Stimulated activated CD8-positive, alpha-beta memory T cell treated with anti-CD3 and anti-CD28 coated beads, Interleukin-4, amount 100 ng/mL, for 48 hours (primary cell): ENCODE data around the gene CFAP74.
"Not testable (repeated sequence)": the region's sequence is repeated elsewhere in the genome, so short reads cannot be mapped to it uniquely, and the experiment has no call there.

Experiments
- DNase-seq: peaks from one replicate; pipeline ENCODE4 v3.0.0-alpha.2; 2020

Gene CFAP74

DNA sequence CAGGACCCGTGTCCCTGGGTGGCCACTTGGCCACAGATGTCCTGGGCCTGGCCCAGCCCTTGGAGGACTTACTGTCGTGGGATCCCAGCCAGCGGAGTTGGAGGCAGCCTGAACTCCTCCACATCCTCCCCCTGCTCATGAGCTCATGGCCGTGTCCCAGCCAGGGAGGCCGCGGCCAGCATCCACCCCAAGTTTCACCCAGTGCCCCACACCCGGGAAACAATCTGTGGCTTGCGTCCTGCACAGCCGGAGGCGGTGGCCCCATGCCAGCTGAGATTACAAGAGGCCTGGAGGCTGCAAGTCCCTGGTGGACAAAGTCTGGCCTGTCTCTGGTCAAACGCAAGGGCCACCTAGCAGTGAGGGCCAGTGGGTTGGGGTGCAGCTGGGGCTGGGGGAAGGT is 57.0 kb downstream of the CFAP74 start:
- DNase-seq: no peak

DNA sequence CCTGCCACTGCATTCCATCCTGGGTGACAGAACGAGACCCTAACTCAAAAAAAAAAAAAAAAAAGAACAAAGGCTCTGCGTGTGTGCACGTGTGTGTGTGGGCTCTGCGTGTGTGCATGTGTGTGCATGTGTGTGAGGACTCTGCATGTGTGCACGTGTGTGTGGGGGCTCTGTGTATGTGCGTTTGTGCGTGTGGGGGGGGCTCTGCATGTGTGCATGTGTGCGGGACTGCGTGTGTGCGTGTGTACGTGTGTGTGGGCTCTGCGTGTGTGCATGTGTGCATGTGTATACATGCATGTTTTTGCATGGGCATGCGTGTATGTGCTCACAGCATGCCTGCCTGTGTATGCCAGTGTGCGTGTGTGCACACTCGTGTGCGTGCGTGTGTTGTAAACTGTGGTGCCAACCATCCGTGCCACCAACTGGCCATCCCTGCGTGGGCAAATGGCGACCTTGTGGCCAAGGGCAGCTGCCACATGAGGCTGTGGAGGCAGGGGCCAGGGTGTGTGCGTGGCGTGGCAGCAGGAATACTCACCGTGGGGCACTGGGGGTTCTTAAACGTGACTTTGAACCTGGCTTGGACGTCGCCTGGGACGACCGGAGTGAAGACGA is 57.7 kb downstream of the CFAP74 start:
- DNase-seq: no peak

DNA sequence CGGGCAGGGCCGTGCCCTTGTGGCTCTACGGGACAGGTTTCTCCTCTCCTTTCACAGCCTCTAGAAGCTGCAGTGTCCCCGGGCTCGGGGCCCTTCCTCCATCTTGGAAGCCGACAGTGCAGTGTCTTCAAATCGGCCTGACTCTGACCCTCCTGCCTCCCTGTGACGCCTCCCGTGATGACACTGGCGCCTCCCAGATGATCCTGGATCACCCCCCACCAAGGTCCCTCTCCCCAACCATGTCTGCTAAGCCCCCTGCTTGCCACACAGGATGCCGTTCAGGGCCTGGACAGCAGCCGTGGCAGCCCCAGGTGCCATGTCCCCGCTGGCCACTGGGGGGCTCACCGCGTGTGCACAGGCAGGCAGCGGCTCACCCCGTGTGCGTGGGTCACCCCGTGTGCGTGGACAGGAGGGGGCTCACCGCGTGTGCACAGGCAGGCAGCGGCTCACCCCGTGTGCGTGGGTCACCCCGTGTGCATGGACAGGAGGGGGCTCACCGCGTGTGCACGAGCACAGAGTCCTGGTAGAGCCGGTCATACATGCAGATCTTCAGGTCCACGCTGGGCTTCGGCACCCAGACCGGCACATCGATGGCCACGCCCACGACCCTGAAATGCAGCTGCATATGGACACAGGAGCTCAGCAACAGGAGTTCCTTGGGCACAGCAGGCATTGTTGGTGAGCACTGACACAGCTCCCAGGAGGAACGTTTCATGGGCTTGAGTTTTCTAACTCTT is 59.6 kb downstream of the CFAP74 start:
- peak; percentile 78 for DNase-seq

DNA sequence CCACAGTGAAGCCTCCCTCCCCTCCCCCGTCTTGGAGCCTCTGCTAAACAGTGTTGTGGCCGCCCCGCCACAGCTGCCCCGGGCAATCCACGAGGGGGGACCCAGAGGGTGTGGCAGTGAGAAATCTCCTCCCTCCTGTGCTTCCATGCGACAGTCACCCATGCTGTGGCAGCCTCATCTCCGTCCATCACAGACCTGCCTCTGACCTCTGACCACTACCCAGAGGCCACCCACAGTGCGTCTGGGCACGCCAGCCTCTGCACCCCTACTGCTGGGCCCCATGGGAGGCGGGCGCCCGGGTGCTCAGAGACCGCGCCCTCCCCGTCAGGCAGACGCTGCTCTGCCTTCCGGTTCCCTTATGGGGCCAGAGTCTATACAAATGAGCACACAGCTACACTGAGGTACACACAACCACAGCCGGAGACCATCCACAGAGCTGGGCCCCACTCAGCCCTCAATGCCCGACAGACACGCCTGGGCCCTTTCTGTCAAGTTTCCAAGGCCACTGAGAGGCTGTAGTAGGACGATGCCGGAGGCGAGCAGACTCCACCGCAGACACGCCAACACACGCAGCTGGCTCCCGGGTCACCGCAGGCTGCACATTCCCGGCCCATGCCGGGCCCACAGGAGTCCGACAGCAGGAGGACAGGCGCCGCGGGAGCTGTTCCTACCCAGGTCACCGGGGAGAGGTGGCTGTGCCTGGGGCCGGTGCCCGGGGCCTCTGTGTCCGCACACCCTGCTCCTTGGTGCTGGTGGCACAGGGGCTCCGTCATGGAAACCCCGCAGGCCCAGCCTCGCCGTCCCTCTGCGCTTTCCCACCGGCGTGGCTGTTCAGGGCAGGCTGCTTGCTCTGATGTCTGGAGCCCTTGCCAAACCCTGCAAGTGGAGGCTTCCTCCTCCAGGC is 60.6 kb downstream of the CFAP74 start:
- DNase-seq: no peak

DNA sequence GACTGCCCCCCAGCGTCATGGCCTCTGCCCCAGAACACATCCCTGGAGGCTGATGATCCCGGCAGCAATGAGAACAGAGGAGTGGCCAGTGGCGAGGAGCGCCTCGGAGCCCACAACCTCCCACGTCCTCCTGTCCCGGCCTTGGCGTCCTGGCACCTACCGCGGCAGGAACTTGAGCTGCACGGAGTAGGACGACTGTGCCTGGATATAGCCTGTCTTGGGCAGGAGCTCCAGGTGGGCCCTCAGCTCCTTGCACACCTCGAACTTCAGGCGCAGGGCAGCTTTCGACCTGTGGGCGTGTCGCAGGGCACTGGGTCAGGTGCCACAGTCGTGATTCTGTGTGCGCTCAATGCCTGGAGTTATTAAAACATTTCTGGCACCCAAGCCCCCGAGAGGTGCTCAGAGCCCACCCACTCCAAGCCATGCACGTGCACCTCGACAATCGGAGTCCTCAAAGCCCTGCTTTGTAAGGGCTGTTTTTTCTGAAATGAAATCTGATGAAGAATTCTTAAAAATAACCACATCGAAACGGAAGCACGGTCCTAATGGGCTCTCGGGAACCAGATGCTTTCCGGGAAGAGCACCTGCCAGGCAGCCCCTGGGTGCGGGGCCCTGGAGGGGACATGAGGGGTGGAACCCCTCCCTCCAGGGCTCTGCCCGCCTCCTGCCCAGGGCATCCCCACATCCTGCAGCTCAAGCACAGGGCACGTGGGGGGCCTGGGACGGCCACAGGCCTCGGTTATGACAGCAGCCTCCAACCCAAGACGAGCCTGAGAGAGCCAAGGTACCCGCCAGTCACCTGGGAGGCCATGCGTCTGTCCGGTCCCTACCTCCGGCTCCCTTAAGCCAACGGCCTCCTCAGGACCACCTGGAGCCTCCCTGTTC is 61.5 kb downstream of the CFAP74 start:
- no peak for DNase-seq

DNA sequence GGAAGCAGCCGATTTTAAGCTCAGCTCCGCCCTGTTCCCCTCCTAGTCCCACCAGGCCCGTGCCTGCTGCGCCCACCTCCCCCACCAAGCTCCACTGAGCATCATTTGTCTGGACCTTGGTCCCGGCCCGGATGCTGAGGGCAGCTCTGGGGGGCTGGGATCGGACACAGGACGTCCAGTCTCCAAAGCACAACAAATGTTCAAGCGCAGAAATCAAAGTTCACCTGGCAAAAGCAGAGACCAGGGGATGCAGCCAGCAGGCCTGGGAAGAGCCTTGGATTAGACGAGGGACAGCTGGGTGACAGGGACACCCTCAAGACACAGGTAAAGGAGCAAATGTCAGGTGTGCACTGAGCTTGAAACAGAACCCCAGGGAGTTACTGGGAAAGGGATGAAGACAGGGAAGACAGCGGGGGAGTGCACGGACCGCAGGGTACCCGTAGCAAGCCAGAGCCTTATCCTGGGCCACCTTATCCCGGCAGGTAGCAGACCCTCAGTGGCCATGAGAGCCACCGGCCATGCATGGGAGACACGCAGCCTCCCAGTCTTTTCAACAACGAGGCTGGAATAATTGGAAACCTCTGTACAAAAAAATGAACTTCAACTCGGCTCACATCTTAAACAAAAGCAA is 62.3 kb downstream of the CFAP74 start:
- no peak for DNase-seq

DNA sequence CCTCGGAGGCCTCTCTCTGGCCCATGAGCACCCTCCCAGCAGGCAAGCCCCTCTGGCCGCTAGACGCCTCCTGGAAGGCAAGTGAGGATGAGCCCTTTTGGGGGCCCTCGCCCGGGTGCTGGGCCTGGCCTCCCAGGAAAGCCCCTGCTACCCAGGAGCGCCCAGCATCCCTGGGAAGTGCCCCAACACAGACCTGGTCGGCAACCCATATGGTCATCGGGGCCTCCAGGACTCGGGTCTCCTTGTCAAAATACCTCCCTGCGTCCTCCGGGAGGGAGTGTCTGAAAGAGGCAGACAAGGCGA is 63.5 kb downstream of the CFAP74 start:
- DNase-seq: no peak

DNA sequence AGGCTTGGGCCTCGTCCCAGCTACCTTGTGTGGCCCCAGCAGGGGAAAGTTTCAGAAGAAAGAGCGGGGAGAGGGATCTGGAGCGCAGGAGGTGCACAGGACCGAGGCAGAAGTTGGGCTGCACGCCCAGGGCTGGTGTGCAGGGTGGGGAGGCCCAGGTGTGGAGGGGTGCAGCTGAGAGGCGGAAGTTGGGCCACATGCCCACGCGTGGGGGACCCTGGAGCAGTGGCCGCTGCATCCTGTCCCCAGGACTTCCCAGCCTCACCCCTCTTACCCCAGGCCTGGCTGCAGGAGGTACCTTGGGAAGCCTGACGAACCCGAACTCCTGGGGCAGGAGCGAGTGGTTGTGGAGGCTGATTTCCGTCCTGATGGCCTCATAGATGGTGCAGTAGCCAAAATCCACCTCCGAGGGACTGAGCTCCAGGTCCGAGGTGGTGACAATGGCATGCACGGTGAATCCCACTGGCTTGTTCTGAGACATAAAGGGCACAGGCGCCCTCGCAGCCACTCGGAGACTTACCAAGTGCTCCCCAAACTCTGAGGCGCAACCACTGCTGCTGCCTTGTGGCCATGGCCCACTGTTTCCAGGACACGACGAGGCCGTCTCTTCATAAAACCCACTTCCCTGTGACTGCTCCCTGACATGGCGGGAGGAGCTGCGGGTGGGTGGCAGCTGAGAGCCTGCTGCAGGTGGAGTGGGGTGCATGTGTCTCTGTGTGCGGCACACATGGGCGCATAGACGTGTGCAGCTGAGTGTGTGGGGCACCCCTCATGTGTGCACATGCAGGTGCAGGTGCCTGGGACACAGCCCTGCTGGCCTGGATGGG is 64.1 kb downstream of the CFAP74 start:
- no peak for DNase-seq

DNA sequence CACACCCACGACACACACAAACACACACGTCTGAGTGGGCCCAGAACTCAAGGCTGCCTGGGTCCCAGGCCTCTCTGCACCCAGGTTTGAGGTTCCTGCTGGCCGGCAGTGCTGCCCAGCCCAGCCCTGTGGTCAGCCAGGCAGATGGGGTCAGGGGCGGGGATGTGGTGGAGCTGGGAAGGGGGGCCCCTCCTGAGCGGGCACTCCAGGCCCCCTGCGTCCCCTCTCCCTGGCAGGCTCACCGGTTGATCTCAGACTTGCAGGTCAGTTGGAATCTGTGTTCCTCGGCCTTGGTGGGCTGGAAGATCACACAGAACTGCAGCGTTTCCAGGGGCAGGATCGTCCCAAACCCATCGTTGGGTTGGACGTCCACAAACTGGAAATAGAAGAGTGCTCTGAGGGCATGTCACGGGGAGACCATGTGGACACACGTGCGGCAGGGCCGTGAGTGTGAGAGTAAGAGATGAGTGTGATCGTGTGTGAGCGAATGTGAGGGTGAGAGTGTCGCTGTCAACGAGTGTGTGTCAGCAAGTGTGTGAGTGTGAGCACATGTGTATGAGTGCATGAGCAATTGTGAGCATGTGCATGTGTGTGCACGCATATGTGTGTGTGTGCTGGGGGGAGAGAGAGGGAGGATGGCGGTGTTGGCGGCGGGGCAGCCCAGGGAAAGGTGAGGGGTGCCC is 64.8 kb downstream of the CFAP74 start:
- DNase-seq: no peak

DNA sequence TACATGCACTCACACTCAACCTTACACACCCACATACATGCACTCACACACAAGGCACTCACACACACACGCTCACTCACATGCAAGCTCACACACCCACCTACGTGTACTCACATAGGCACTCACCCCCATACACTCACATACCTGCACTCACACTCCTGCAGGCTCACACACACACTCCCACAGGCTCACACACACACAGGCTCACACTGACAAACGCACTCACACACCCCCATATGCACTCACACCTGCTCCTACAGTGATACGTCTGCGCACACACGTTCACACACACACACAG is 65.4 kb downstream of the CFAP74 start:
- no peak for DNase-seq

DNA sequence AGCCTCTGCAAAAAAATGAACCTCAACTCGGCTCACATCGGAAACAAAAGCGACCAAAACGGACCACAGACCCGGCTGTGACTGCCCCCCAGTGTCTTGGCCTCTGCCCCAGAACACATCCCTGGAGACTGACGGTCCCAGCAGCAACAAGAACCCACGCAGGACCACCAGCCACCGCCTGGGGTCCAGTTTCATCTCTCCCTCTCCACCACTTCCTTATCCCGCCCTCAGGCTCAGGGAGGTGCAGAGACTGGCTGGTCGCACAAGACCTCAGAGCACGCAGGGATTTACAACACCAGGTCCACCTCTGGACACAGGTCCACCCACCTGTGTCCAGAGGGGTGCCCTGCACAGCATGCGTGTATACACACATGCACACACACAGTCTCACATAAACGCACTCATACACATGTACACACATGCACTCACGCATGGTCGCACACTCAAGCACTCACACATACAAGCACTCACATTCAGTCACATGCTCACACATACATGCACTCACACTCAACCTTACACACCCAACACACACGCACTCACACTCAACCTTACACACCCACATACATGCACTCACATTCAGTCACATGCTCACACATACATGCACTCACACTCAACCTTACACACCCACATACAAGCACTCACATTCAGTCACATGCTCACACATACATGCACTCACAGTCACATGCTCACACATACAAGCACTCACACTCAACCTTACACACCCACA is 65.9 kb downstream of the CFAP74 start:
- no peak for DNase-seq

DNA sequence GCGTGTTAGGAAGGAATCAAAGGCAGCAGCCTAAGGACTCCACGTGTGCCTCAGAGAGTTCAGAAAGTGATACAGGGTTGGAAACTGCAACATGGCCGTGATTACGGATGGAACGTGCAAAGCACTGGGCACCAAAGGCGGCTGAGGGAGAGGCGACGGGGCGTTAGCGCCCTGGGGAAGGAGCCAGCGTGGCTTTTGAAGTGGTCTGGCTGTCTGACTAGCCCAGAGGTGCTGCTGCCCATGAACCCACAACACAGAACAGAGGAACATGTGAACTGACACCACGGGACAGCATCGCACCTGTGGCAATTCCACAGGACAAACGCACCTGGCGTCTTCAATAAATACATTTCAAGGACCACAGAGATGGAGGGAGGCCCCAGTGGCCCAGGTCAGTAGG is 66.5 kb downstream of the CFAP74 start:
- DNase-seq: no peak

DNA sequence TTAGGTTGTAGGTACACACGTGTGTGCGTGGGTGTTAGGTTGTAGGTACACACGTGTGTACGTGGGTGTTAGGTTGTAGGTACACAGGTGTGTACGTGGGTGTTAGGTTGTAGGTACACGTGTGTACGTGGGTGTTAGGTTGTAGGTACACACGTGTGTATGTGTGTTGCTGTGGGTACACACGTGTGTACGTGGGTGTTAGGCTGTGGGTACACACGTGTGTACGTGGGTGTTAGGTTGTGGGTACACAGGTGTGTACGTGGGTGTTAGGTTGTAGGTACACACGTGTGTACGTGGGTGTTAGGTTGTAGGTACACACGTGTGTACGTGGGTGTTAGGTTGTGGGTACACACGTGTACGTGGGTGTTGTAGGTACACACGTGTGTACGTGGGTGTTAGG is 68.7 kb downstream of the CFAP74 start:
- DNase-seq: not testable (repeated sequence)

DNA sequence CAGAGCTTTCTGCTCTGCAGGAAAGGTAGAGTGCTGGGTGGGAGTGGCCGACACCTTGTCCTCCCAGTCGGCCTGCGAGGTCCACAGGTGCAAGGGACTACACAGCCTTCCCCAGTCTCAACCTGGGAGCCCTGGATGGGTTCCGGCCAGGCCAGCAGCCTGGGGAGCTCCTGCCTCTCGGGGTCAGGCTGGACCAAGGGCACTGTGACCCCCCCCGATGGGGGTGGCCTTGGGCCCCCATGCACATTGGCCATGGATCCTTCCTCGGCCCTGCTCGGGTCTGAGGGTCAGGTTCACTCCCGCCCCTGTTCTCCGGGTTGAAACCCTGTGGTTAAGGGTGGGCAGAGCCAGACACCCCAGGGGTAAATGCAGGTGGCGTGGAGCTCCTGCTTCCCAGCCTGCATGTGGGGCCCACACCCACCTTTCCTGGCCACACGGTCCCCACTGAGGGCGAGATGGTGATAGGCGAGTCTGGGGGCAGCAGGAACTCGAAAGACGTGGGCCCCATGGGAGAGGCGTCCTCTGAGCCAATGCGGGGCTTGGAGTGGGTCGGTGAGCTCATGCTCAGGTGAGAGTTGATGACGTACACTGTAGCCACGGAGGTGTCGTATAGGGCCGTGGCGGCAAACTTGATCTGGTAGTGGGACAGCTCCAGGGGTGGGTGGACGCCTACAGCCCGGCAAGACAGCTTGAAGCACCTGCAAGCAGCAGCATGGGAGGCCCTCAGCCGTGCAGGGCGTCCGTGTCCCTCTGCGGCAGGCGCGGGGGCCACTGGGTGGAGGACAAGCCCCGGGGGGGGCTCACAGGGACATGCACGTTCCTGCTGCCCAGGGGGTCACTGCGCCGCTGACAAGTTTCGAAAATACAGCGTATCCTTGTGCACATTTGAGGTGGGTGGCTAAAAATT is 73.7 kb downstream of the CFAP74 start:
- DNase-seq: no peak

DNA sequence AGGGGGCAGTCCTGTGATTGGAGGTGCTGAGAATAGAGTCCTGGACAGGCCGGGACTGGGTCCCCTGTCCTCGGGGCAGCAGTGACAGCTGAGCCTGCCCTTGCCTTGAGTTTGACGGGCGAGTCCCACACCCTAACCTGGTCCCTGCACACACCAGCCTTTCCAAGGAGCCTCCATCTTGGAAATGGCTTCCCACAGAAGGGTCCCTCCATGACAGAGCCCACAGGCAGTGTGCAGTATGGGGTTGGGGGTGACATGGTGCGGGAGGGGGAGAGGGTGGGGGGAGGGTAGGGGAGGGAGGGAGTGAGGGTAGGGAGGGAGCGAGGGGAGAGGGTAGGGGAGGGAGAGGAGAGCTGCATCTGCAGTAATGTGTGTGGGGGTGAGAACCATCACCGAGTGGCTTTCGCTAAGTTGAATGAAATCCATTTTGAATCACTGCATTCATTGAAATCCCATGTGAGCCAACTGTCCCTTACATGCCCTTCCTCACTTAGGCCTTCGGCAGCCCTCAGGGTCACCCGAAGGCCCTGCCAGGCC is 74.4 kb downstream of the CFAP74 start:
- DNase-seq: no peak

DNA sequence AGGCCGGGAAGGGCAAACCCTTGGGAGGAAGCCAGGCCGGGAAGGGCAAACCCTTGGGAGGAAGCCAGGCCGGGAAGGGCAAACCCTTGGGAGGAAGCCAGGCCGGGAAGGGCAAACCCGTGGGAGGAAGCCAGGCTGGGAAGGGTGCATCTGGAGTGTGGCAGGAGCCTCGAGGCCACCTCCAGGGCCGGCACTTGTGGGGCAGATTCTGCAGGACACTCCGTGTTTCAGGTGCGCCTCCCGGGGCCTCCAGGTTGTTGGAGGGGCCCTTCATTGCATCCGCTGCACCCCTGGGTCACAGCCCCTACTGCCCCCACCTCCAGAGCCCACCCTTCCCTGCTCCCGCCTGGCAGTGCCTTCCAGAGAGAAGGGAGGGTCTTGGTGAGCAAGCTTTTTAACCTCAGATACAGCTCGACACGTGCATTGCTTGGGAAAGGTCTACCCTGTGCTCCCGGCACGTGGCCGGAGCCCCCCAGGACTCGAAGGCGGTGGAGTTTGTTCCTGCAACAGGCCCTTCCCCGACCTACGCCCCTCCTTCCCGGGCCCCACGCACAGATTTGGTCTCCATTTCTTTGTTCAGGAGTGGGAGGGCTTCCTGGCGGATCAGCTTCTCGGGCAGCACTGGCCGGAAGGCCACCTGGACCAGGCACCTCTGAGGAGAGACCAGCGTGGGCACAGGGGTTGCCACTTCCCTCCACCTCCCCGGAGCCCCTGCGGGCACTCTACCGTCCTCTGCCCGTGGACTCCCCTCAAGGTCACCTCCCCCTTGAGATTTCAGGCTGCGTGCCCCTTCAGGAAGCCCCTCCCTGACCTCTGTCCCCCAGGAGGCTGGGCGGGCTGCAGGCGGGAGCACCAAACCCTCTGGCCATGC is 75.1 kb downstream of the CFAP74 start:
- no peak for DNase-seq

DNA sequence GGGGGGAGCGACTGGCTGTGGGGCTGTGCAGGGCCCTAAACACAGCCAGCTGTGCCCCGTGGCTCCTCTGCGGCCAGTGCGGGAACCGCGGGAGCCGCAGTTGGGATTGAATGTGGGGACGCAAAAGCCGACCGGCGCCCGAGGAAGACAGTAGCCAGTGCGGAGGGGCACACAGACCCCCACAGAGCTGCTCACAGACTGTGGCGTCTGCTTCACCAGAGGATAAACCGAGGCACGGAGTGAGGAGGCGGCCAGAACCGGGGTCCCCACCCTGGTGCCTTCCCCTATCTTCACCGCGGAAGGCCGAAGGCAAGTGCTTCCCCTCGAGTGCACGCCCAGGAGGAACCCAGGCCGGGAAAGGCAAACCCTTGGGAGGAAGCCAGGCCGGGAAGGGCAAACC is 75.8 kb downstream of the CFAP74 start:
- DNase-seq: no peak
